ENCODE measurements around the gene DUXB.

- TF ChIP-seq CTCF (conservative IDR thresholded peaks at IDR 0.05; ENCODE audit: low read length) (no peak), EZH2phosphoT487 (IDR thresholded peaks at IDR 0.05; ENCODE audit: borderline replicate concordance, low read depth, low read length) (no peak)
Measured at GRCh38 chr16:75647112-75647491, 54.2 kb downstream of the DUXB start.

Data from OCI-LY7 (cell line).